Skeletal muscle cell (primary cell): Measurements from ENCODE around the gene SLC18B1.

Experiments used
- DNase-seq: peaks from one replicate; pipeline ENCODE4 v3.0.0-alpha.2; 2010; ENCODE audit warnings: low read depth
- H3K4me3 ChIP-seq: 2 replicates; pipeline ENCODE4 v1.5.1; 2011; ENCODE audit warnings: low read depth, mild to moderate bottlenecking, control low read depth, low read length, moderate library complexity

Gene SLC18B1

GRCh38 chr6:132750455-132751248, 47.8 kb downstream of the SLC18B1 start:
- DNase-seq, result no peak
- H3K4me3 ChIP-seq, result no peak overlapping the region

- DNase-seq, result peak; percentile 39
- H3K4me3 ChIP-seq, result no peak overlapping the region
These were observed 49.3 kb downstream of the SLC18B1 start for GRCh38 chr6:132749111-132749510.

- no peak overlapping the region for H3K4me3 ChIP-seq
- DNase-seq, result no peak
These were observed 50.0 kb downstream of the SLC18B1 start for GRCh38 chr6:132748446-132748845.

GRCh38 chr6:132746048-132746447, 52.4 kb downstream of the SLC18B1 start:
- DNase-seq, result no peak
- H3K4me3 ChIP-seq, result no peak overlapping the region

GRCh38 chr6:132742495-132742894, 55.9 kb downstream of the SLC18B1 start:
- no peak overlapping the region for H3K4me3 ChIP-seq

GRCh38 chr6:132741281-132741680, 57.2 kb downstream of the SLC18B1 start:
- no peak for DNase-seq
- H3K4me3 ChIP-seq, result no peak overlapping the region

More at GRCh38 chr6:132742495-132742894, 55.9 kb downstream of the SLC18B1 start:
- DNase-seq, result no peak

- DNase-seq, result no peak
- no peak overlapping the region for H3K4me3 ChIP-seq
These were observed 62.2 kb downstream of the SLC18B1 start for GRCh38 chr6:132736239-132736638.

GRCh38 chr6:132734694-132735236, 63.7 kb downstream of the SLC18B1 start:
- H3K4me3 ChIP-seq, result no peak overlapping the region
- peak; percentile 54 for DNase-seq

GRCh38 chr6:132733814-132734213, 64.6 kb downstream of the SLC18B1 start:
- H3K4me3 ChIP-seq, result no peak overlapping the region
- no peak for DNase-seq

GRCh38 chr6:132733283-132733682, 65.2 kb downstream of the SLC18B1 start:
- no peak for DNase-seq
- H3K4me3 ChIP-seq, result no peak overlapping the region

- H3K4me3 ChIP-seq, result no peak overlapping the region
- no peak for DNase-seq
These were observed 67.4 kb downstream of the SLC18B1 start for GRCh38 chr6:132731086-132731485.

GRCh38 chr6:132730560-132730959, 67.9 kb downstream of the SLC18B1 start:
- peak; percentile 29 for DNase-seq
- H3K4me3 ChIP-seq, result no peak overlapping the region

GRCh38 chr6:132728616-132729015, 69.8 kb downstream of the SLC18B1 start:
- no peak overlapping the region for H3K4me3 ChIP-seq
- no peak for DNase-seq

GRCh38 chr6:132726608-132726975, 71.8 kb downstream of the SLC18B1 start:
- DNase-seq, result no peak
- no peak overlapping the region for H3K4me3 ChIP-seq

- no peak for DNase-seq
- no peak overlapping the region for H3K4me3 ChIP-seq
These were observed 72.4 kb downstream of the SLC18B1 start for GRCh38 chr6:132725947-132726607.

GRCh38 chr6:132725471-132725870, 73.0 kb downstream of the SLC18B1 start:
- H3K4me3 ChIP-seq, result no peak overlapping the region
- no peak for DNase-seq

GRCh38 chr6:132719736-132720448, 78.5 kb downstream of the SLC18B1 start:
- DNase-seq, result no peak
- H3K4me3 ChIP-seq, result no peak overlapping the region
